Measurements from ENCODE around the gene INAFM2.

- TF ChIP-seq CTCF (conservative IDR thresholded peaks at IDR 0.05 in 1 of 2, IDR thresholded peaks at IDR 0.05 in 1 of 2; ENCODE audit: extremely low read depth in 1 of 2, insufficient read depth in 1 of 2, low read depth in 1 of 2, low read length in 2 of 2) = no peak
- no peak for TF ChIP-seq EZH2 (IDR thresholded peaks at IDR 0.05; ENCODE audit: borderline replicate concordance, low read length)
Observed at GRCh38 chr15:40344217-40344616, 20.7 kb downstream of the INAFM2 start.

Data from mammary epithelial cell (primary cell).